GM10266 (cell line): ENCODE measurements around the gene TENM4.

Experiments
- DNase-seq: peaks from one replicate; pipeline ENCODE4 v3.0.0; 2012; ENCODE audit errors: extremely low spot score
- CTCF ChIP-seq: IDR thresholded peaks from 2 replicates; pipeline ENCODE4 v1.5.1; 2012; ENCODE audit warnings: mild to moderate bottlenecking, low read depth; ENCODE audit not compliant: control insufficient read depth, insufficient read depth; ENCODE audit errors: missing control alignments

Gene TENM4

GRCh38 chr11:78906566-78906965, 534.3 kb downstream of the TENM4 start:
- no peak for DNase-seq
- TF ChIP-seq CTCF, result no peak

GRCh38 chr11:78905756-78906155, 535.1 kb downstream of the TENM4 start:
- no peak for DNase-seq
- TF ChIP-seq CTCF, result no peak

- peak; percentile 17 for TF ChIP-seq CTCF
- DNase-seq, result no peak
Measured at GRCh38 chr11:78902771-78903507, 537.9 kb downstream of the TENM4 start.

- no peak for DNase-seq
- no peak for TF ChIP-seq CTCF
Measured at GRCh38 chr11:78901831-78902230, 539.0 kb downstream of the TENM4 start.

- DNase-seq, result no peak
- TF ChIP-seq CTCF, result no peak
Measured at GRCh38 chr11:78898266-78898775, 542.5 kb downstream of the TENM4 start.

GRCh38 chr11:78893996-78894395, 546.8 kb downstream of the TENM4 start:
- no peak for TF ChIP-seq CTCF
- no peak for DNase-seq

- no peak for TF ChIP-seq CTCF
- no peak for DNase-seq
Measured at GRCh38 chr11:78889698-78890097, 551.1 kb downstream of the TENM4 start.
